Activated CD8-positive, alpha-beta memory T cell treated with anti-CD3 and anti-CD28 coated beads, Interleukin-2, amount 50 U/mL, for 24 hours (primary cell): ENCODE data around the gene NTM.
"Not testable (repeated sequence)": the region's sequence is repeated elsewhere in the genome, so short reads cannot be mapped to it uniquely, and the experiment has no call there.

Experiments
- DNase-seq: peaks from one replicate; pipeline ENCODE4 v3.0.0-alpha.2; 2020; ENCODE audit errors: extremely low read depth

The NTM gene

DNA sequence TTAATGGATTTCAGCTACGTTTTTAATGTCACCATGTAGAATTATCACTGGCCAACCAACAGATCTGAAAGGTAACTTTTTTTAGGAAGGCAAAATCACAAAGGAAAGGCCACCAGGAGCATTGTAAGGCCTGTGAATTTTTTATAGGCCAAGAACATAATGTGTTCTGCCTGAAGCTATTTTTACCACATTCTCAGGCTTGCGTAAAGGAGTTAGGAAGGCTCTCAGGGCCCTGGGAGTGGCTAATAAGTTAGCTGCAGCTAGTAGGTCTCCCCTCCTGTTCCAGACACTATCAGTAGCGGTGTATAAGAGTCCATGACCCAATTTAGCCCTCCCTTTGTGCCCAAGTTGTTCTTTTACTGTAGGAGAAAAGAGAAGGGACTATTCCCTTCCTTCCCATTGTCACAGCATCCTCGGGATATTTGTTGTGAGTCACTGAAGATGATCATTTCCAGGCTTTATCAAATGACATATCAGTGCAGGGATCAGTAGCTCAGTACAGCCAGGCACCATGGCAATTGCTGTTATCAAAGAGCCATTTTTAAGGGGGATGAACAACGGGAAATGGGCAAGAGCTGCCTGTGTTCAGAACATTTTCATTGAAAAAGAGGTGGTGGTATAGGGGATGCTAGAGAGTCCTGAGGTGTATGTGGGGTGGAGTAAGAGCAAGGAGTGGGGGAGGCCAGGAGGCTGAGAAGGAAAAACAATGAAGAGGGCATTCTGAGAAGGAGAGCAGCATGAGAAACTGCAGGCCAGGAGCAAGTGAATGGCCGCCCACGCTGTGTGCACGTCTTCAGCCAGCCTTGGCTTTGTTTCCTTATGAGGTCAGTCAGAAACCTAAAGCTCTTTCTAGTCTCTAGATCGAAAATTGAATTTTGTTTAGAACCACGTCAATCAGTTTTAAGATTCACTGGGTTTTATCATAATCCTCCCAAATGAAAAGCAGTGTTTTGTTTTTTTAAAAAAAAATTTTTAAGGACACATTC, 940.3 kb downstream of the NTM start:
- no peak for DNase-seq

DNA sequence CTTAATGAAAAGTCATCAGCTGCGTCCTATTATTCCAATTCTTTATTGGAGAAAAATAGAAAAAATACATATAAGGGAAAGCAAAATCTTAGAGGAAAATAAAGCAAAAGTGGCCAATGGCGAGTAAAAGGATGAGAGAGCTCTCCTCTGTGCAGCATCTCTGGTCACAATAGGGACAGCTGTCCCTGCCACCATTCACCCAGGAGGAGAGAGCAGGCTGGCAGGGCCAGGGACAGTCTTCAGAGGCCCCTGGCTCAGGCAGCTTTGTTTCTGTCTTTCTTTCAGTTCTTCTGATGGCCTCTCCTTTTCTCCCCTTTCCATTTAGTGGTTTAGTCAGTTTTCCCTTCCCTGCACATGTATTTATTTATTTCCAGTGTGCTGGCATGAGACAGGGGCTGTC, 941.3 kb downstream of the NTM start:
- no peak for DNase-seq

DNA sequence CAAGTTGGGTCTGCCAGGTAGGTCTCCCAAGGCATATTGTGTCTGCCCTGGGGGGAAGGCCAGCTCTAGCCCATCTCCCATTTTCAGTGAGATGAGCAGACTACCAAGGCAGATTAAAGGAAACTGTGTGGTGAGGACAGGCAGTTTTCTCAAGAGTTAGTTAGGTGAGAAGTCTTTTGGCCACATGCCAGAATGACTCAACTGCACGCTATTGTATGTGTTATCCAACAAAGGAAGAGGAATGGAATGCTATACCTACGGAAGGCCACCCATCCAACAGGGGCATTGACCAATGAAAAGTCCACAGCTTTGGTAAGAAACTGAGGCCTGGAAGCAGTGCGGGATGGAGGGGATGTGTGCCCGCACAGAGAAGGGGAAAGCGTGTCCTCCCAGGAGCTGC, 941.7 kb downstream of the NTM start:
- no peak for DNase-seq

DNA sequence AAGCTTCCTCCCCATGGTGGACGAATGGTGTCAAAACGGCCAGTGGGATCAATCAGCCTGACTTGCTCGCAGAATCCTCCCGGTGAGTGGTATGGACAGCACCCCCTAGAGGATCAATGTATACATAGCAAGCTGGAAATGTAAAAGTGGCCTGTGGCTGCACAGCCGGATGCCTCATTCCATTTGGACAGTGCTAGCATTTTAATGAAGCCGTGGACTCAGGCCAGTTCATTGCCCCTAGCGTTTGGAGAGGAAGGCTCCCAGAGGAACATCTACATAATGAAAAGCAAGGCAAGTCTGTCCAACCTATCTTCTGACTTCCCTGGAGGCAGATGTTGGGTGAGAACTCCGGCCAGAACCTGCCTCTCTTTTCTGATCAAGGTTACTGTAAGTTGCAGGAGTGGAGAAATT, 942.3 kb downstream of the NTM start:
- DNase-seq = no peak

DNA sequence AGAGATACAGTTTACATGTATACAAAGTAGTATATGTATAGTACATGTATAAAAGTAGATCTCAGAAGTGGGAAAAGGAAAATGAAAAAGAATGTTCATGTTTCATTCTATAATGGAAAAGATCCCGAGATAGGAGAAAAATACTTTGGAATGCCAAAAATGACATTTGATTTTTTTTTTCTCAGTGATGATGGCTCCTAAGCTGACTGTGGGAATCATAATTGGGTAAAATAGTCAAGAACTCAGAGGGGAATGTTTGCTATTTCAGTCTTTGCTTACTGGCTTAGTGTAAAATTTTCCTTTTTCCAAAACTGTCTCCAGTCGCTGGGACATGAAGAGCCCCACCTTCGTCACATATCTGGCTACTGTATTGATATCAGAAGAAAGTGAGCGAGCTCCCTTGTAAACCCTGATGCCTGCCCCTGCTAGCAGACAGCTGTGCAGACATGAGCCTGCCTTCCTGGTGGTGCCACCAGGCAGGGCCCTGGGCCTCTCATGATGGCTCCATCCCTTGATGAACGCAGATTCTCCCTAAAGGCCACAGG, 944.6 kb downstream of the NTM start:
- DNase-seq = no peak

DNA sequence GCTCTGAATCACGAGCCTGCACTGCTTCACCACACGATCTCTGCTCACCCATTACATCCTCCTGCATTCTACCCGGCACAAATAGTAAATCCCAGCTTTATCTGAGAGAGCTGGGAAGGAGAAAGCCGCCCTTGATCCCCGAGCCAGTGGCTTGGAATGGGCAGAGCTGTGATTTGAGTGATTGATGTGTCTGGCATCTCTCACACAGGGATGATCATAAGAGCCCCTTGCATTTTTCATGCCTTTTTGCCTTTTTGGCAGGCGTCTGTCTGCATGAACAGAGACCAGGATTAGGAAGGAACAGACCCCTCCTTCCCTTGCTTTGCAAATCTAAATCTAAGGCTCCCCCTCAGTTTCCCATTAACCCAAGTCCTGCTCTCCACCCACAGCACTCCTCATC, 945.3 kb downstream of the NTM start:
- DNase-seq = no peak

DNA sequence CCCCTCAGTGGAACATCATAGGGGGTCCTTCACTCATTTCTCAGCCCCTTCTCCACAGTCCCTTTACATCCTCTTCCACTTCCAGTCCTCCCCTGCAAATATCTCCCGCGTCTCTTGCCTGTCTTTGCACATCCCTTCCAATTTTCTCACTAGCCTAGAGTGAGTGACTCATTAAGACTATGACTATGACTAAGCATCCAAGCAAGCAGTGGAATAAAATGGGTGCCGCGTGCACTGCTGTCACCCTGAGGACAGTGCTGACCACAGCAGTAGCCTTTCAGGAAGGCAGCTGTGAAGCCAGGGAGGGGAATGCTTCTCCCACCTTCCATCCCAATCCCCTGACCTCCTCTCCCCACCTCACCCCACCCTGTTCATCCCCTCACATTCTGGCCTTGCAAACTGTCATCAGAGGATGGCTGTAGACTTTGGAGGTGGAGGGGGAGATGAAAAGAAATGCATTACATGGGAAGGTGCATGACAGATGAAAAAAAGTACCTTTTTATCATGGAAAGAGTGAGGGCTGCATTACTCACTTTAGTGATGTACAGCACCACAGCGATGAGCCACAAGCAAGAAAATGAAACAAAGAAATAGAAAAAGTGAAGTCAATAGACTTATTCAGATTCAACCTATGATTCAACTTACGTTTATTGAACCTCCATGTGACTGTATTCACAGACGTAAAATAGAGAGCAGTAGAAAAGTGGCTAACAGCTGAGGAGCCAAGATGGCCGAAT, 948.2 kb downstream of the NTM start:
- no peak for DNase-seq

DNA sequence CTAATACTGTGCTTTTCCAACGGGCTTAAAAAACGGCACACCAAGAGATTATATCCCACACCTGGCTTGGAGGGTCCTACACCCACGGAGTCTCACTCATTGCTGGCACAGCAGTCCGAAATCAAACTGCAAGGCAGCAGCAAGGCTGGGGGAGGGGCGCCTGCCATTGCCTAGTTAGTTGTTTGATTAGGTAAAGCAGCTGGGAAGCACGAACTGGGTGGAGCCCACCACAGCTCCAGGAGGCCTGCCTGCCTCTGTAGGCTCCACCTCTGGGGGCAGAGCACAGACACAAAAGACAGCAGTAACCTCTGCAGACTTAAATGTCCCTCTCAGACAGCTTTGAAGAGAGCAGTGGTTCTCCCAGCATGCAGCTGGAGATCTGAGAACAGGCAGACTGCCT, 949.0 kb downstream of the NTM start:
- not testable (repeated sequence) for DNase-seq

DNA sequence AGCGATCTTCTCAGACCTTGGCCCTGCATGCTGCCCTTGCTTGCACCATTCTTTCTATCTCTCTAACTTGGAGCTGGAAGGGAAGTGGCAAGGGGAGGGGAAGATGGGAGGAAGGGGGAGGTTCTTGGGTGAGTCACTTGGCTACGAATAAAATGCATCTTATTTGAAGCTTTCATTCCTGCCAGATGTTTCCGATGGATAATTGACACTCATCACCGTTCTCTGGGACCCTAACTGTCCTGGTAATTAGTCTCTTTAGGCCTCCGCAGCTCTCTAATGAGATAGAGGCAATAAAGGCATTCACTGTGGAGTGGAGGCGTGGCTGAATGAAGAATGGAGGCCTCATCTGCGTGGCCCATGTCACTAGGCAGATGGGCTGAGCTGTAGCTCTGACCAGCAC, 960.1 kb downstream of the NTM start:
- no peak for DNase-seq

DNA sequence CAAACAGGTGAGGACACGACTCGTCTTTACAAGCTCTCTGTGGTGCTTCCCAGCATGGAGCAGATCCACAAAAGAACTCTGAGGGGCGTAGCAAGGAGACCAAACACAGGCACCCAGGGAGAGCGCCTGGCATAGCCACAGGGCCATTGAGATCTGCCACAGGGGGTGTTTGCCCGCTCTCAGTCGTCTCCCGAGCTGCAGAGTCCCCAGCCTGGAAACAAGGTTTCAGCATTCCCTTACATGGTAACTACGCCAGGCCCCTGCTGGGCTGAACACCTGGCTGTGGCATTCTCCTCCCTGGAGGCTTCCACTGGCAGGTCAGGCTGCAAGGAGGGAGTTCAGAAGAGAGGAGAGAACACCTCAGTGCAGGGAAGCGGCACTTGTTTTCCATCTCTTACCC, 962.1 kb downstream of the NTM start:
- no peak for DNase-seq

DNA sequence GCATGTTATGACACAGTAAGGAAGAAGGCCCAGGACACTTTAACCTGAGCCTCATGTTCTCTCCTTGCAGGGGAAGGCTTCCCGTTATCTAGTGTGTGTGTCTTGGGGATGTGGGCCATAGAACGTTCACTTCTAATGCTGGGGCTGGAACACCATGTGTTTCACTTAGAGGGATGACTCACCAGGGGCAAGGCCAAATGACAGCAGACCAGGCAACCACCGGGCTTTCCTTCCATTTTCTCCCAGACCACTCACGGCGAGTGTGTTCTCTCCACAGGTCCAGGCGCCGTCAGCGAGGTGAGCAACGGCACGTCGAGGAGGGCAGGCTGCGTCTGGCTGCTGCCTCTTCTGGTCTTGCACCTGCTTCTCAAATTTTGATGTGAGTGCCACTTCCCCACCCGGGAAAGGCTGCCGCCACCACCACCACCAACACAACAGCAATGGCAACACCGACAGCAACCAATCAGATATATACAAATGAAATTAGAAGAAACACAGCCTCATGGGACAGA, 964.4 kb downstream of the NTM start:
- DNase-seq = no peak

DNA sequence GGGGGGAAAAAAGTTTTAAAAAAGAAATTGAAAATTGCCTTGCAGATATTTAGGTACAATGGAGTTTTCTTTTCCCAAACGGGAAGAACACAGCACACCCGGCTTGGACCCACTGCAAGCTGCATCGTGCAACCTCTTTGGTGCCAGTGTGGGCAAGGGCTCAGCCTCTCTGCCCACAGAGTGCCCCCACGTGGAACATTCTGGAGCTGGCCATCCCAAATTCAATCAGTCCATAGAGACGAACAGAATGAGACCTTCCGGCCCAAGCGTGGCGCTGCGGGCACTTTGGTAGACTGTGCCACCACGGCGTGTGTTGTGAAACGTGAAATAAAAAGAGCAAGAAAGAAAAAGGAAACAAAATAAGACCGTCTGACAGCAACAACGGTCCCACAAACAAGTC, 964.9 kb downstream of the NTM start:
- no peak for DNase-seq

DNA sequence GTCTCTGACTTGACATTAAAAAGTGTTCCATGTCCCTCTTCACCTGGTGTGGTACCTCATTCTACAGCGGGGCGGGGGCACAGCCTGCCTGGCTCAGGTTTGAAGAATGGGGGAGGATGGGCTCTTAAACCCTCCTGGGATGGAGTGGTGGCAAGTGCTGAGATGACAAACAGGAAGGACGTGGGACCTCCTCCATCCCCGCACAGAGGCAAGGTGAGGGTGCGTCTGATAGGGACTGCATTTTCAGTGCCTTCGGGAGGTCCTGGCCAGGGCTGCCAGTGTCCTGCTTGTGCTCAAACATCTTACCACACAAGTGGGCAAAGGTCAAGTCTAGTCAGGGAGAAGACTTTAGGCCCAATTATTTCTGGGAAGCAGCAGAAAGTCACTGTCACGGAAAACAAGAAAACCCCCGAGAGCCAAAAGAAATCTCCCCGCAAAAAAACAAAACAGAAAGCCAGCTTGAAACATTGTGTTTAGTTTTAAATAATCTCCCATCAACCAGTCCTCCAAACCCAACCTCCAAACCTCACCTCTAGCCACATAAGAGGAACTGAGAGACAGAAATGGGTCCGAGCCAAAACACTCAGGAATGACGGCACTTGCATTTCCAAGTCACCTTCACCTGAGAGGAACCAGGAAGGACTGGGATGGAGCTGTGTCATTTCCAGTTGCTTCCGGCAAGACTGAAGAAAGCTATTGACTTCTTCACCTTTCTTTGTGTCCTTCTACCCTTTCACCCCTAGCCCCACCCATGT, 966.5 kb downstream of the NTM start:
- no peak for DNase-seq

DNA sequence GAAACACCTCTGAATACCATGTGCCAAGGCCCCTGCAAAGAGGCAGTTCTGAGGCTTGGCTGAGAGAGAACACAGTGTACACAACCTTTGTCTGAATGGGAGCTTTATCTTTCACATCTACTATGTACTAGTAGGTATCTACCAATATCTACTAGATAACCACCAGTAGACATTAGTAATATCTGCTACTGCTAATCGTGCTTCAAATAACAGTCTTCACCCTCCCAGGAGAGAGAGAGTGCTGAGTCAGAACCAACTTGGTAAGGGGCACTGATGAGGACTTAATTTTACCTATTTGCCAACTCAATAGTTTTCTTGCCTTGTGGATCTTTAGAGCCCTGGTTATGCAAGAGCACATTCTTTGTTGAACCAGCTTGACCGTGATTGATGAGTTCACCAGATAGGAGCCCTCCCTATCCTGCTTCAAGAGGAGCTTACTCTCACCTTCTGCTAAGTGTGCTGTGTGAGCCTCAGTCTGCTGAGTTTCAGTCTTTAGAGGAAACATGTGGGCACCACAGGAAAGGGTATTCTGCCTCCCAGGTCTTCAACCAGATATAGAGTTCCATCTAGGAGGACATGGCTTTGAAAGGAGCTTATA, 967.5 kb downstream of the NTM start:
- DNase-seq = no peak

DNA sequence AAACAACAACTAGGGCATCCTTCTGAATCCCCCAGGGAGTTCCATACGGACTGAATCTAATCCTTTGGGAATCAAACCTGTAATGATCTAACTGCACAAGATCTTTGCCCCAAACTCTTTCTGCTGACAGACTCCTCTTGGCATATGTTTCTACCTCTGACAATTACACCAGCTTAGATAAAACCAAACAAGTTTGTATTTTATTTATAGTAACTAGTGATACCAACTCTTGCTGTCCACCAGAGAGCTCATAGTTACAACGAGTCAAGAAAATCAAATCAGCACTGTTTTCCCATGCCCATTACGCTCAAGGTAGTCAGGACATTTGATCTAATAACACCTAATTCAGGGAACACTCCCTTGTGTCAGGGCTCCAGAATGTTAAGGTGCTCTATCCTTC, 972.0 kb downstream of the NTM start:
- DNase-seq = no peak

DNA sequence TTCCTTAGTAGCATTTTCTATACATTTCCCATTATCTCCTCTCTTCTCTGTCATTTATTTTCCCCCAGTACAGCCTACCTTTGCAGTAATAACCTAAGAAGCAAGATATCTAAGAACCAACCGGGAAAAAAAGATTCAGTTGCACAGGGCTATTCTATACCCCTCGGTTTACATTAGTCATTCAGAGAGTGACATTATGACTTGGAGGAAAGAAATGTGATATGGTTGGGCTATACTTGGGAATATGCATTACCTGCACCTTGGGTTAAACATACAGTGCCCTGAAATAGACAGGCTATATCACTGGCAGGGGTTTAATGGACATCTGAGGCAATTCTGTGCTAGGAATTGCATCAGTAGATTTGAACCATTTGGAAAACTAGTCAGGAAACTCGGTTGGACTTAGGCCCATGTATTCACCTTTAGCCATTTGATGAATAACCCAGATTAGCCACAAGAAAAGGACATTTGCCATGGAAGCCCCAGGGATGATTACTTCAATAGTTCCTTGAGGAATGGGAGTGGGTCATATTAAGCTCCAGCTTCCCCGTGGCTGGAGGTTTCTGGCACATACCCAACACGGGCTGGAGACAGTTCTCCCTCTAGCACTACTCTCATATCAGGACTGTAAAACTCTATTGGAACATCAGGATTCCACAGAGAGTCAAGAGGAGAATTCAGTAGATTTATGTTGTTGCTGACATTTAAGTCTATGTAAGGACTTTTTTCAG, 973.2 kb downstream of the NTM start:
- DNase-seq = no peak

DNA sequence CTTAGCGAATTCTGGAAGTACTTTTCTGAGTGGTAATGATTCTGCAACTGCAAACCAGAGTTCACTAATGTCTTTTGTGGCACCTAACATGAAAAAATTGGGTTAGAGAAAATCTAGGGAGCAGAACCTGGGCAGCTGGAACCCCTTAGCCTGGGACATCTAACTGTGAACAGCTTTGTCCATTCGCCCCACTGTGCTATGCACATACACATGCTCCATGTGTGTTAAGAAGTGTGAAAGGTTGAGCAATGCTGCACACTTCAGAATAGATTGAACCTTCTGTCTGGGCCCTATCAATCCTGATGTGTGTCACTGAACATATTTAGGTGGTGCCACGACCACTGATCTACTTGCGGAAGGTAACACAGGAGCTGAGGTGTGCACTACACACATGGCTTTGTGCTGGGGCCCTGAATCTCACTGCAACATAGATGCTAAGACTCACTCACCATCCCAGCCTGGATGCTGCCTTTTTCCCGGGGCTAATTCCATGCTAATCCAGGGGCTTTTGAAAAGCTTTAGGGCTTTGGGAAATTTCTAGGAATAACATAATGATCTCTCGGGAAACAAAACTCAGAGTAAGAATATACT, 976.2 kb downstream of the NTM start:
- no peak for DNase-seq

DNA sequence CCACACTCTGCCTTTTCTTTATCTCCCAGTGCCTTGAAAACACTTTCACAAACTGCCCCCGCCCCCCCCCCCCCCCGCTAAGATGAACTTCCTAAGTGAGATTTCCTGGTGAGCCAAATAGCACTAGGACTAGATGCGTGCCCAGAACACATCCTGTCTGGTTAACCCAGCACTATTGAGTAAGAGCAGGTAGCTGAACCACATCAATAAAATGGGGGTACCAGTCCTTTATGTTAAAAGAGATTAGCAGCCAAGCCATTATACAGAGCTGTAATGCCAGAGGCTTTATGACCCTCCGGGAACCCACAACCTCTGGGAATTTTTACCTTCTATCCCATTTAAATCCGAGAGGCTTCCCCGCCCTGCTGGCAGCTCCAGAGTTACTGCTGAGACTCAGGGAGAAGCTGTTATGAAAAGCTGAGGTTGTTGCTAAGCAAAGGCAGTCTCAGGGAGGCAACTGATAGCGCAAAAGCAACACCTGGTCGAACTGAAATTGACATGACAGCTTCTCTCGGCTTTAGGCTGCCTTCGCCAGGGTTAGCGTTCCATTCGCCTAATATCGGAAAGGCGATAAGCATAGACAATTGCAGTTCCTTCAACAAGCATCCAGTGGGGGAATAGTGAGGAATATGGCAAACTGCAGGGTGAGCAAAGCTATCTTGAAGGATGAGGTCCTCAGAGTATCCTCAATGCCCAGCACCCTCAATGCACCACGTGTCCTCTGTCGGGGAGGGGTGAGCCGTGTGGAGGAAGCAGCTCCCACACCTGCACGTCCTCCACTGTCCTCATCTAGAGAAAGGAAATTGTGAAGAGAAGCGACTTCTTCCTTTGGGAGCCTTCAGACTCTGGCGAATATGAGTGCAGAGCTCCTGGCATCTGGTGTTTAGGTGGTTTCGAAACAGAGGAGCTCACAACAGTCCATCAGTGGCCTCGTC, 977.0 kb downstream of the NTM start:
- DNase-seq = no peak
